Breast epithelium (tissue), 3 donors: ENCODE results near the gene ODF4.

Experiments used
- CTCF ChIP-seq, 3 donors: fragments of 450-650 bp; IDR thresholded peaks; one replicate each; pipeline ENCODE4 v1.5.1; 2016 to 2017; ENCODE audit warnings: antibody characterized with exemption in 3 of 3, mild to moderate bottlenecking in 3 of 3, moderate library complexity in 3 of 3
- POLR2A ChIP-seq: fragments of 450-650 bp; IDR thresholded peaks from one replicate; pipeline ENCODE4 v1.6.1; 2016; ENCODE audit warnings: antibody characterized with exemption, mild to moderate bottlenecking, moderate library complexity
- POLR2AphosphoS5 ChIP-seq, 3 donors: sonication (generic); formaldehyde crosslinking; IDR thresholded peaks; one replicate each; pipeline ENCODE4 v1.6.1; 2017; ENCODE audit warnings: antibody characterized with exemption in 3 of 3

DNA sequence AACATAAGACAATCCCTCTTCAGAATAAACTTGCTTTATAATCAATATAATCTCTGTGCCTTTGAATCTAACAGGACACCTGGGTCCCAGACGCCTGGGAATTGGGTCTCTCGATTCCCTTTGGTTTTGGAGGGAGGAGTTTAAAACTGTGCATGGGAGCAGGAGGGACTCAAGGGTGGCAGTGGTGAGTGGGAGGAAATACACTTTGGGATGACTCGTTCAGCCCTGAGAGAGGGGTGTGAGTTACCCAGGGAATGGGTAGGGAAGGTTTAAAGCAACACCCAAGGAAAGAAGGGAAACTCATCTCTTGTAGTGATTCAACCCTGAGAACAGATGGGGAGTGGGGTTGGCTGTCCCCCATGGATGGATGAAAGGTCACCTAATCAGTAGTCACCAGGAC, 49.6 kb upstream of the ODF4 start:
- TF ChIP-seq CTCF (IDR thresholded peaks at IDR 0.05) (no peak), POLR2AphosphoS5 (IDR thresholded peaks at IDR 0.05) (no peak), POLR2A (no peak)
